COLO668 (cell line): ENCODE results near the gene POLR3G.
A peak's percentile ranks its signal among the peaks of the same experiment; 100 is the strongest.

Experiments used
- DNase-seq: peaks from one replicate; lab custom pipeline; 2025; ENCODE audit not compliant: unreplicated experiment; lab: John Stamatoyannopoulos, UW

Gene POLR3G

GRCh38 chr5:90550963-90551362 is 76.3 kb downstream of the POLR3G start:
- no peak for DNase-seq

DNA sequence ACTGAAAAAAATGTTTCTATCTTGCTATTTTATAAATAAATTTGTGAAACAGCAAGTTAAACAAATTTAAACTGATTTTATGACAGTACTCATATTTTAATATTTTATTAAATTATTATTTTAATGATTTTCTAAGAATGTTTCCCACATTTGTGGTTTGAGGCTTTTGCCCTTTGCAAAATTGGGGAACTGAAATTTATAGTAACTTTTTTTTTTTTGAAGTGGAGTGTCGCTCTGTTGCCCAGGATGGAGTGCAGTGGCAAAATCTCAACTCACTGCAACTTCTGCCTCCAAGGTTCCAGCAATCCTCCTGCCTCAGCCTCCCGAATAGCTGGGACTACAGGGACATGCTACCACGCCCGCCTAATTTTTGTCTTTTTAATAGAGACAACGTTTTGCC is 76.7 kb downstream of the POLR3G start:
- no peak for DNase-seq

- no peak for DNase-seq
Measured at GRCh38 chr5:90553711-90554110, 79.0 kb downstream of the POLR3G start.

DNA sequence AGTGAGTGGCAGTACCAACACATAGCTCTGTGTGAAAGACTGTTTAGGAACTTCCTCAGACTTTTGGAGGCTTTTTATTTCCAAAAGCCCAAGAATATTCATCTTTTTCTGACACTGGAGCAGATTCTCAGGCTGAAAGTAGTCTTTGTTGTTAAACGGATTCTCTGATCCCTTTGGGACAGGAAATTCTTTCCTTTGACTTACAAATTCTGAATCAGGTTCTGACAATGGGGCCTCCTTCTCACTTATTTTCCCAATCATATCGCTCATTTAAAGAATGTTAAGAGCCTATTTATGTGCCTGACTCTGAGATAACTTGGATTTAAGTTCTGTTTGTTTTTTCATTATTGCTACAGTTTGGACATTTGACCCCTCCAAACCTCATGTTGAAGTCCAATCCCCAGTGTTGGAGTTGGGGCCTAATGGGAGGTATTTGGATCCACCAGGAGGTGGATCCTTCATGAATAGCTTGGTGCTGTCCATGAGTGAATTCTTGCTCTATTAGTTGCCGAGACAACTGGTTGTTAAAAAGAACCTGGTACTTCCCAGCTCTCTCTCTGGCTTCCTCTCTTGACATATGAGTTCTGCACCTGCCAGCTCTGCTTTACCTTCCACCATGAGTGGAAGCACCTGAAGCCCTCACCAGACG is 79.8 kb downstream of the POLR3G start:
- DNase-seq: no peak

DNA sequence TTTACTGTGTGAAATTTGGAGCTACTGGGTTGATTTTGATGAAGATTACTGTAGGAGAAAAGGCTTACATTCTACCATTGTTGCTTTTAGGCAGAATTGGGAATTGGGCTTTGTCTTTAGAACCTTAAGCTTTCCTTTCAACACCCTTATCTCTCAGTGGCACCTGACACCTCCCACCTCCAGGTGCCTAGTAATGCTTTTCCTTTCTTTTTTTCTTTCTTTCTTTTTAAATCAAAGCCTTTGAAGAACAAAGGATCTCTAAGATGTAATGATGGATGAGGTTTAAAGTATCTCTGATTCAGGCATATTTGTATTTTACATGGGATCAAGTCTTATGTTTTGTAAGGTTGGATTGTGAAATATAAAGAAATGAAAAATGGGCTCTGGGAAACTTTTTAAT is 81.0 kb downstream of the POLR3G start:
- DNase-seq: no peak

GRCh38 chr5:90557391-90557790 is 82.7 kb downstream of the POLR3G start:
- no peak for DNase-seq

DNA sequence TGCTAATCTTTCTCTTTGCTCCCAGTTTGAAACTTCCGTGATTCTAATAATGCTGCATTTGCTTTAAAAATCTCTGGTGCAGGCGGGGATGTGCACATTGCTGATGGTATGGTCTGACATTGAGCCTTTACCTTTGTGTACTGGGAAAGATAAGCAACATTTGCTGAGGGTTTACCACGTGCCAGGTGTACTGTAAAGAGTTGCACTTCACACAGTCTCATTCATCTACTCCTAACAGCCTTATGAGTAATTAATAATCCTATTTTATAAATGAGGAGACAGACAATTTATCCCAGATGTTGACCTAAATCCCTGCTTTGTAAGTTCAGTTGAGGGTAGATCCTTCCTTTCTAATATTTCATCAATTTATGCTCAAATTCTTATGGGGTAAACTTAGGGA is 83.2 kb downstream of the POLR3G start:
- DNase-seq: no peak

DNA sequence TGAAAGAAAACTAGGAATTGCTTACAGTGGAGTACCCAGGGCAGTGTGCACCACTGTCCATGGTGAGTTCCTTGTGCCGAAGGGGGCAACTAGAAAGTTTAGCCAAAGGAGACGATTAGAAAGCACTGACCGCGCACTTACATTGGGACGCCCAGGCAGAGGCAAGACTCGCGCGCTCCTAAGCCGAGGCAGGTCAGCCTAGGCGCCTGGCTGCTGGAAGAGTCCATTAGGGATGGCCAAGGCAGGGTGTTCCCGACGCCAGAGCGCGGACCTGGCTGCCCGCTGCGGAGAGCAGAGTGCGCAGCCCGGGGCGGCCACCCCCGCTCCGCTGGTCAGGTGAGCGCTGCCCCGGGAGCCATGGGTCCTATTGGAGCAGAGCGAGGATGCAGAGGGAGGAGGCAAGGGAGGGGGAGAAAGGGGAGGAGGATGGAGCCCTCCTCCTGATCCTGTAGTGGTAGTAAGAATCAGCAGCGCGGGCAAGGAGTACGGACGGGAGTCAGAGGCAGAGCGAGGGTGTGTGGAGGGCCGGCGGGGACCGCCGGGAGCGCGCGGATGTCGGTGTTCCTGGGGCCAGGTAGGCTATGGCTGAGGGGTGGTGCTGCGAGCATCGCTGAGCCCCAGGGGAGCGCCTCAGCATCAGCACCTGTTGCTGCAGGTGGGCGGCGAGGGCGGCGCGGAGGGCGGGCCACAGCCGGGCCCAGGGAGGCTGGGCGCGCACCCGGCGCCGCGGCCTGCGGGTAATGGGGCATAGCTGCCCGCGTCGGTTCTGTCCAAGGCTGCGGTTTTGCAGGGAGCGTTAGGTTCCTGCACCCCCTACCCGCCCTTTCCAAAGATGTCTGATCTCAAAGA is 83.9 kb downstream of the POLR3G start, which contains the start of gene ADGRV1:
TSS of gene ADGRV1 (plus strand) at position 454 of the 849 bp plus-strand sequence. CDS start at position 553, 99 bp downstream.
- DNase-seq: peak; percentile 95

DNA sequence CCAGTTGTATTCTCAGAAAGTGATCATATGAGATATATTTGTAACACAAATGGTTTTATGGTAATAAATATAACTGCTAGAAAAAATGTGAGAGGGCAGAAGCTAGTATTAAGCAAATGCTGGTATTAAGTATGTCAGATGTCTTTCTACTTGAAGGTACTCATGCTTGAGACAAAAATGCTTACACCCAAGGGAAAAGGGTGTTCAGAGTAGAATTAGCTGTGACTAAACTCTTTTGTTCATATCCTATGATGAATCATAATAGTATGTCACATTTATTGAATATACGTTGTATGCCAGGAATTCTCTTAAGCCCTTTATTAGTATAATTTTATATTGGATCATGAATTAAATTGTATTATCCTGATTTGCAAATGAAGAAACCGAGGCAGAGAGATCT is 86.1 kb downstream of the POLR3G start:
- no peak for DNase-seq

DNA sequence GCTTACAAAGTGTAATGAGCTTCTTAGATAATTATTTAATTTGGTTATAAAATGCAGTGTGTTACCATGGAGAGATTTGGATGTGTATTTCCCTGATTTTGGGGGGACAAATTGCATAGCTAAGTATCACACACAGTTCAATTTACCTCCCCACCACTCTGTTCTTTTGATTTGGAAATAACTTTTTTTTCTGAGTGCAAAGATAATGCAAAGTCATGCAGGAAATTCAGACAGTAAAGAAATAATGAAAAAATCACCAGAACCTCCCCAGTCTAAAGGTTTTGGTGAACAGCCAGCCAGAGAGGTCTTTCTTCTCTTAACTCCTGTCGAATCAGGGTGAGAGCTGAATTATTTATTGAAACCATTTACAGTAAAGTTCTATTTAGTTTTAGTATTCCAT is 87.1 kb downstream of the POLR3G start:
- DNase-seq: no peak

DNA sequence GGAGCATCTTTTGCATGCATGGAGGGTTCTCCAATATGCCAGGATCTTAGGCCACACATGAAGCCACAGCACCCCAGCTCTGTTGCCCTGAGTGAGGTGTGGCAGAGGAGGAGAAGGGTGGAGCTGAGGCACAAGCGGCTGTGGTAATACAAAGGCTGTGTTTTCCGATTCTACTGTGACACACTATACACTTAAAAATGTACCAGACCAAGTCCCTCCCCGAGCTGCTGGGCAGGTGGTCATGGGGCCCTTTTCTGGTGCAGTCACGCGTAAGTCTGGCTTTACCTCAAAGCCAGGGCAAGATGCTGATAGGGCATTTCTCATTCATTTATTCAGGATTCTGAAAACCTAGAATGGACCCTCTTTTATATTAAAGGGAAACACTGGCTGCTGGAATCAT is 87.7 kb downstream of the POLR3G start:
- peak; percentile 52 for DNase-seq

GRCh38 chr5:90563108-90563507 is 88.4 kb downstream of the POLR3G start:
- no peak for DNase-seq
